HCT116 (cell line): Measurements from ENCODE around the gene LRRIQ3. TPM values are rescaled to one million over a fixed set of nuclear protein-coding genes. Genes with fewer than 3 reads are reported as not detected.

Experiments used
- ATAC-seq: fragments of 200-7000 bp; cut with Tn5 transposase; 2 replicates; pipeline ENCODE4 v1.9.1; 2020; ENCODE audit warnings: mild to moderate bottlenecking, moderate library complexity
- BruUV-seq: library from RNA; stranded (reverse); fragments of 400-500 nt; replicated peaks from 2 replicates; lab custom pipeline; 2021; lab: Mats Ljungman, UMichigan
- CTCF ChIA-PET: fragments of 300-600 bp; sonication (Branson Sonifier 250); formaldehyde crosslinking; loops from one replicate; lab custom pipeline; 2021; ENCODE audit warnings: antibody characterized with exemption; lab: Charles Lee
- POLR2A ChIA-PET: fragments of 300-600, 350-600 bp; sonication (Branson Sonifier 250); formaldehyde crosslinking; loops from one replicate; lab custom pipeline; 2021; ENCODE audit warnings: antibody characterized with exemption; lab: Charles Lee
- RAD21 ChIA-PET, 2 experiments: fragments of 300-600 bp; sonication (Branson Sonifier 250); formaldehyde crosslinking; loops; one replicate each; lab custom pipeline; 2023; ENCODE audit warnings: low total read pairs in 2 of 2; ENCODE audit not compliant: uncharacterized antibody in 2 of 2, unreplicated experiment in 2 of 2, low non-redundant PET in 1 of 2; lab: Charles Lee
- DNase-seq: peaks from one replicate; pipeline ENCODE4 v3.0.0-alpha.2; 2010; ENCODE audit warnings: low read depth, low spot score
- H2AFZ ChIP-seq: fragments of 200-600 bp; shearing (Covaris generic), sonication (generic); 2 replicates; pipeline ENCODE4 v1.6.1; 2017; ENCODE audit warnings: low read depth, mixed run types, mixed read lengths, antibody characterized with exemption, low read length; ENCODE audit not compliant: poor library complexity, severe bottlenecking
- H3K27ac ChIP-seq: 2 replicates; pipeline ENCODE4 v1.5.1; 2012; ENCODE audit warnings: low read depth, low read length
- H3K27me3 ChIP-seq: fragments of 200-600 bp; sonication (generic); 2 replicates; pipeline ENCODE4 v1.6.1; 2016; ENCODE audit warnings: mixed run types, low read length, mixed read lengths; ENCODE audit not compliant: insufficient read depth
- H3K36me3 ChIP-seq, 2 experiments: fragments of 200-500 bp in 1 of 2; fragments of 200-600 bp in 1 of 2; sonication (Bioruptor generic) in 1 of 2; sonication (generic) in 1 of 2; 2 replicates each; pipeline versions ENCODE4 v1.5.1 to v1.6.1; 2014 to 2016; ENCODE audit warnings: low read length in 2 of 2, inconsistent platforms in 1 of 2, mixed read lengths in 1 of 2, mixed run types in 1 of 2; ENCODE audit not compliant: insufficient read depth in 2 of 2, control insufficient read depth in 1 of 2
- H3K4me1 ChIP-seq, 2 experiments: fragments of 200-600 bp in 1 of 2; sonication (generic) in 1 of 2; 2 replicates each; pipeline versions ENCODE4 v1.5.1 to v1.6.1; 2012 to 2017; ENCODE audit warnings: low read length in 2 of 2, inconsistent platforms in 1 of 2, mild to moderate bottlenecking in 1 of 2, mixed read lengths in 1 of 2, mixed run types in 1 of 2, moderate library complexity in 1 of 2; ENCODE audit not compliant: insufficient read depth in 2 of 2, control insufficient read depth in 1 of 2
- H3K4me2 ChIP-seq: fragments of 200-600 bp; sonication (generic); 2 replicates; pipeline ENCODE4 v1.6.1; 2017; ENCODE audit warnings: mixed run types, low read length, mixed read lengths
- H3K4me3 ChIP-seq, 2 experiments: fragments of 200-600 bp in 1 of 2; sonication (generic) in 1 of 2; replicated peaks in 1 of 2; 2 replicates each; pipeline ENCODE4 v1.5.1; 2011 to 2016; ENCODE audit warnings: low read length in 2 of 2, control low read depth in 1 of 2, low read depth in 1 of 2, mild to moderate bottlenecking in 1 of 2, mixed read lengths in 1 of 2, mixed run types in 1 of 2
- H3K79me2 ChIP-seq: fragments of 200-600 bp; sonication (generic); 2 replicates; pipeline ENCODE4 v1.6.1; 2017; ENCODE audit warnings: mild to moderate bottlenecking, mixed run types, low read length, moderate library complexity, mixed read lengths; ENCODE audit not compliant: insufficient read depth
- H3K9ac ChIP-seq: fragments of 200-600 bp; sonication (generic); 2 replicates; pipeline ENCODE4 v1.6.1; 2016; ENCODE audit warnings: low read length, mixed read lengths
- H3K9me2 ChIP-seq: fragments of 200-600 bp; sonication (generic), shearing (Covaris generic); 2 replicates; pipeline ENCODE4 v1.6.1; 2017; ENCODE audit warnings: mixed run types, mild to moderate bottlenecking, moderate library complexity; ENCODE audit not compliant: insufficient read depth
- H3K9me3 ChIP-seq, 2 experiments: fragments of 200-500 bp in 1 of 2; fragments of 200-600 bp in 1 of 2; sonication (Bioruptor generic) in 1 of 2; sonication (generic) in 1 of 2; 2 replicates each; pipeline ENCODE4 v1.6.1; 2014 to 2017; ENCODE audit warnings: low read length in 2 of 2, mixed read lengths in 2 of 2, inconsistent platforms in 1 of 2, low read depth in 1 of 2, mild to moderate bottlenecking in 1 of 2, mixed run types in 1 of 2, moderate library complexity in 1 of 2; ENCODE audit not compliant: control insufficient read depth in 1 of 2, insufficient read depth in 1 of 2
- H4K20me1 ChIP-seq: fragments of 200-600 bp; sonication (generic), shearing (Covaris generic); 2 replicates; pipeline ENCODE4 v1.6.1; 2017; ENCODE audit warnings: mixed run types, mild to moderate bottlenecking, moderate library complexity; ENCODE audit not compliant: insufficient read depth
- ATF3 ChIP-seq: IDR thresholded peaks from 2 replicates; pipeline ENCODE4 v1.6.1; 2012
- CTCF ChIP-seq, 3 experiments: fragments of 200-600 bp in 1 of 3; sonication (generic) in 1 of 3; IDR thresholded peaks in 2 of 3; conservative IDR thresholded peaks in 1 of 3; 2 replicates each; pipeline ENCODE4 v1.5.1; 2012 to 2017; ENCODE audit warnings: low read depth in 2 of 3, low read length in 2 of 3, antibody characterized with exemption in 1 of 3, borderline replicate concordance in 1 of 3, control low read depth in 1 of 3, mild to moderate bottlenecking in 1 of 3, mixed read lengths in 1 of 3, mixed run types in 1 of 3, moderate library complexity in 1 of 3; ENCODE audit not compliant: insufficient read depth in 1 of 3
- EGR1 ChIP-seq: IDR thresholded peaks from 2 replicates; pipeline ENCODE4 v1.6.1; 2012; ENCODE audit warnings: low read depth
- ELF1 ChIP-seq: IDR thresholded peaks from 2 replicates; pipeline ENCODE4 v1.6.1; 2012; ENCODE audit warnings: low read depth, borderline replicate concordance
- FOSL1 ChIP-seq: IDR thresholded peaks from 2 replicates; pipeline ENCODE4 v1.6.1; 2012; ENCODE audit warnings: low read depth
- POLR2AphosphoS5 ChIP-seq: IDR thresholded peaks from 2 replicates; pipeline ENCODE4 v1.6.1; 2011; ENCODE audit warnings: mild to moderate bottlenecking, low read depth, low read length, moderate library complexity
- SIN3A ChIP-seq: IDR thresholded peaks from 2 replicates; pipeline ENCODE4 v1.6.1; 2012; ENCODE audit warnings: low read depth
- TCF7L2 ChIP-seq: IDR thresholded peaks from 2 replicates; pipeline ENCODE4 v1.7.0; 2011; ENCODE audit warnings: borderline replicate concordance, inconsistent platforms; ENCODE audit not compliant: insufficient read depth, insufficient read length; ENCODE audit errors: extremely low read depth
- ZFX ChIP-seq: fragments of 450-650 bp; IDR thresholded peaks from 2 replicates; pipeline ENCODE4 v1.6.1; 2017
- intact Hi-C: fragments of 100-400 bp; cut with micrococcal nuclease; formaldehyde crosslinking; loops from 2 replicates; pipeline ENCODE4 v1.10.0; 2022
- total RNA-seq: library from RNA; stranded (reverse); gene quantifications from one replicate; pipeline ENCODE4 v1.2.1, GENCODE V29; 2021; ENCODE audit not compliant: unreplicated experiment

The LRRIQ3 gene
- total RNA-seq, 1 experiment from 2014 or later: 1.1 TPM

GRCh38 chr1:74057719-74058118 is 140.3 kb downstream of the LRRIQ3 start:
- ATAC-seq: no peak

More at GRCh38 chr1:74057719-74058118, 140.3 kb downstream of the LRRIQ3 start:
- Histone ChIP-seq H3K36me3 (no peaks in the 10 kb centered on the region), H3K4me3 (no peak overlapping the region), H3K79me2 (no peaks in the 10 kb centered on the region), H3K9me2 (no peaks in the 10 kb centered on the region), H3K27ac (no peak overlapping the region), H4K20me1 (no peaks in the 10 kb centered on the region), H3K4me2 (no peak overlapping the region), H3K4me1 (no peaks in the 10 kb centered on the region), H3K9me3 (no peaks in the 10 kb centered on the region), H3K27me3 (no peaks in the 10 kb centered on the region), H2AFZ (no peak overlapping the region), H3K9ac (no peak overlapping the region)
- BruUV-seq: no TSS peak
- DNase-seq: no peak
- RAD21 ChIA-PET: no interaction called here
- CTCF ChIA-PET: no interaction called here
- intact Hi-C loops: no loop called here
- POLR2A ChIA-PET: no interaction called here
- TF ChIP-seq ZFX (no peak), FOSL1 (no peak), TCF7L2 (no peak), EGR1 (no peak), SIN3A (no peak), ATF3 (no peak), CTCF (IDR thresholded peaks at IDR 0.05 in 2 of 3, conservative IDR thresholded peaks at IDR 0.05 in 1 of 3; ENCODE audit: borderline replicate concordance in 1 of 3, insufficient read depth in 1 of 3, low read depth in 2 of 3, low read length in 2 of 3) (no peak), ELF1 (no peak), POLR2AphosphoS5 (no peak)
